ENCODE measurements around the gene PNPO. TPM values are rescaled to one million over a fixed set of nuclear protein-coding genes. Genes with fewer than 3 reads are reported as not detected.
A peak's percentile ranks its signal among the peaks of the same experiment; 100 is the strongest.

Gene PNPO
- total RNA-seq: 28.2 TPM
- long read RNA-seq, transcript PNPO-217 (7 exons, 3,465 nt): major isoform, 38 of 56 reads
- long read RNA-seq, partial matches to known transcripts: 4 of 56 reads
- long read RNA-seq, other reads (novel, unspliced or antisense): 6 of 56 reads

DNA sequence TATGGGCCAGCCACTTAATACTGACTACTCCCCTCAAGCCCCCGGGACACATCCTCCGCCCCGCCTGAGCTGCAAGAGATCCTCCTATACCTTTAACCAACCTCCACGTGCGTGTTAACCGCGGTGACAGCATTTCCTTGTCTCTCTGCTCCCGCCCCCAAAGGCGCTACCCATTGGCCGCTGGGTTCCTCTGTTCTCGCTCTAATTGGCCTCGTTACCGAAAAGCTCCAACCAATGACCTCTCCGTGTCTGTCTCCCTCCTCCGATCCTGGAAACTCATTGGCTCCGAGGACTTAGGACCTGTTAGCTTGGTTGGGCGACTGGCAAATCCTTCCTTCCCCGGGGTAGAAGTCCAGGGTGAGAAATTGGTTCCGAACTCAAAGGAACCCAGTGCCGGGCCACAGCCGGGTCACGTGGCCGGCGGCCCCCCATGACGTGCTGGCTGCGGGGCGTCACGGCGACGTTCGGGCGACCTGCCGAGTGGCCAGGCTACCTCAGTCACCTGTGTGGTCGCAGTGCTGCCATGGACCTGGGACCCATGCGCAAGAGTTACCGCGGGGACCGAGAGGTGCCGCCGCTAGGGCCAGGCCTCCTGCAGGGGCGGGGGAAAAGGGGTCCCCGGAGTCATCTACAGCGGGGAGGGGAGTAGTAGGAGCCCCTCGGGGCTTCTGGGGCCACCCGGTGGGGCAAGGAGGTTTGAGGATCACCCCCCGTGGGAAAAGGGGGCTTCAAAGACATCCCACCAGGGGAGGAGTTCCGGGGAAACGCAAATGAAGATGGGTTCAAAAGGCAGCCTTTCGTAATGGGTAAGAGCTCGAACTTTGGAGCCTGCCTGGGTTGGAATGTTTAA is at the start of gene PNPO:
PNPO (plus strand) TSS at position 326 of the 850 bp plus-strand sequence; CDS start at position 431, 105 bp downstream.
- DNase-seq (ENCODE audit: low spot score): peak; percentile 96

DNA sequence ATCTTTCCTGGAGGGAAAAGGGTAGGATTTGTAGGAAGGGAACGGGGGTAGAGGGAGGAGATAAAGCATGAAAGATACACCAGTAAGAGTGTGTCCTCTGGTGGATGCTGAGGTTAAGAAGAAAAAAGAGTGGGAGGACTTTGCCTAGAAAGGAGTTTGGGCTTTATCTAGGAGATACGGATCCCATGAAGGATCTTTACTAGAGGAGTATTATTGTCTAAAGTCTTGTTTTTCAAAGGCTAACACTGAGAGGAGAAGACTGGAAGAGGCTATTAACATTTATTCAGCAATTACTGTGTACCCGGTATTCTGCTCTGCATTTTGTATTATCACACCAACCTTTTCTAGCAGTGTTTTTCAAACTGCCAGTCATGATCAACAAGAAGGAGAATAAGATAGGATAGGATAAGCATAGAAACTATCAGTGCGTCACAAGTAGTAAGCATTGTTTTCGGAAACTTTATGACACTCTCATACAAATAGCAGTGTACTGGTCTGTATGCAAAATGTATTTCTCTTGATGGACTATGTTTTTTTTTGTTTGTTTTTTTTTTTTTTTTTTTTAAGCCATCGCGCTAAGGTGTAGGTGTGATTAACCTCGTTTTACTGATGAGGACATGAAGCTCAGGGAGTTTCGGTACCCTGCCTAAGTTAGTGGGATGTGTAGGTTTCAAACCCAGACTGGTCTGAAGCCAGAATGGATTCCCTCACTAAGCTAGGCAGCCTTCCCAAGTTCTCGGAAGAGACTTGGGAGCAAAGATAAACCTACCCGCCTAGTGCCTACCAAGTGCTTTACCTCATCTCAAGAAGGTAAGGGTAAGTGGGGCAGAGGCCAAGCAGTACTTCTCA is 46.6 kb upstream of the PNPO start:
- DNase-seq (ENCODE audit: low spot score): no peak

DNA sequence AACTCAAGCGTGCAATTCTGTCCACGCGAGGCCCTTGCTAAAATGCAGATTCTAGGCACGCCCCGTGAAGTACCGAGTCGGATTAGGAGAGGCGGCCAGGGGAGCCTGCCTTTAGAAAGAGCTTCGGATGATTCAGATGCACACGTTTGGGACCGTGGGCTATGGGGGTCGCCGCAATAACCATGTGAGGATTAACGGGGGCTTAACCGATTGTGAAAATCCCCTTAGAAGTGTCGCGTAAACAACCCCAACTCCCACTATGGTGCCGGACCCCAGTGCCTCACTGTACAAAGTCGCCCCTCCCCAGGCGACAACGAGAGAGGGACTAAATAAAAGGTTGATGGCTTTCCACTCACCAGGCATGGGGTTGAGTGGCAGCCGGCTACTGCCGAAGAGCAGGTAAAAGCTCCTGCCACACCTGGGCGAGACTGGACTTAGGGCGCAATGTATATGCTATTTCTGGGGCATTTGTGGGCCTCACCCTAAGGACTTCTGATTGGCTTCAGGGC is 46.0 kb upstream of the PNPO start:
- DNase-seq (ENCODE audit: low spot score): no peak

DNA sequence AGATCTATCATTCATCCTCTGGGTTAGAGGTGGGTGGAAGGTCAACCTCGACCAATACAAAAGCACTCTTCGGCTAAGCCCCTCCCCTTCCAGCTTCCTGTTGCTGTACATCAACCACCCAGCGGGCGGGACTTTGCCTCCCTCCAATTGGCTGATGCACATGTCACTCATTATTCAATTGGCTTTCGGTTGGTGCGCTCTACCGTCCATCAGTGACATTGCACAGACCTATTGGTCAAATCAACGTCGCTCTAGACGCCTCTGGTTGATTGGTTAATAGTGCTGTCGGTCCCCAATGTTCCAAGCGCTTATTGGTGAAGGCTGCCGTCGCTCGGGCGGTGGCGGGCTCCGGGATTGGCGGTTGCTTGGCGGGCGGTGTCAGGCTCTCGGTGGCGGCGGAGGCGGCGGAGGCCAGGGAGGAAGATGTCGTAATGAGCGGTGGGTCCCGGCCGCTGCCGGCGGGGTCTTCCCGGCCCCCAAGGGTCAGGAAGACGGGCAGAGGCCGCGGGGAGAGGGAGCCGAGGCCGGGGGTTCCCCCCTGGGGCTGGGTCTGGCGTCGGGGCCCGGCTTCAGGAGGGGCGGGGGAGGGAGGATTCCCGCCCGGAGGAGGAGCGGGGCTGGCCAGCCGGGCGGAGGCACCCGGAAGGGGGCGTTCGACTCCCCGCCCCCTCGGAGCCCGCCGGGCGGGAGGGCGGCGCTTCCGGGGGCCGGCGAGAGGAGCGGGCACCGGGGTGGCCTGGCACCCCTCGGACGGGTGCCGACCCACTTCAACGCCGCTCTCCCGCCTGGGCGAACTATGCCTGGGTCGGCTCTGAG is 45.3 kb upstream of the PNPO start, which contains the start of gene SP2:
SP2 (plus strand) TSS at position 381 of the 816 bp plus-strand sequence; CDS start at position 432, 51 bp downstream.
- peak; percentile 99 for DNase-seq (ENCODE audit: low spot score)

DNA sequence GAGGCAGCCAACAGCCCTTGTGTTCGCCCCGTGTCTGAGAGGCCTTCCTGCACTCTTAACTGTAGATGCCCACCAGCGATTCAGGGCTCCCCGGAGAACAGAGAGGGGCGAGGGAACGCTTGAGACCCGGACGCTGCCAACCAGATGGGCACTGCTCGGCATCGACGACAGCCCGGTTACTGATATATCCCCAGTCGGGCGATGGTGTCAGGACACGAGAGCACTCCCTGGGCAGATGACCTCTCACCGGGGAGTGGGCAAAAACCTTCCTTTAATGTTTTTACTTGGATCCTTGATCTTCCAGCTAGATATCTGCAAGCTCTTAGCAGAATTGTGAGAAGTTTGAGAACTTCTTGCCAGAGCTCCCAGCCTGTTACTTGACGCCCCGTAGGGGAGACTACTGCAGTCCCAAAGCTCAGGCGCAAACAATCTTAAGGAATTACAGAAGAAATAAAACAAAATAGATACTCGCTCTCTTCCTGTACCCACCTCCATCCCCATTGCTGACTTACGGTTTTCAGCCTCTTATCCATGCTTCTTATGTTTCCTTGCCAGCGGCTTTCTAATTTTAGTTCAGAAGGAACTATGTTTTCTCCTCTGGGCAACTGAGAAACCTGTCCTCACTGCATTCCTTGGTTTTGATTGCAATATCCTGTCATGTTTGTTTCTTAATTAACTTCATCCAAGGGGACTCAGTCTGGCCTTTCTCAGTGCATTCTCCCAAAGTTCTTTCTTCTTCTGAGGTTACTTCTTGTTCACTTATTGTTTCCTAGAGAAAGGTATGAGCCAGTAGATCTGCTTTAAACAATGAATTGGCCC is 44.5 kb upstream of the PNPO start:
- no peak for DNase-seq (ENCODE audit: low spot score)

DNA sequence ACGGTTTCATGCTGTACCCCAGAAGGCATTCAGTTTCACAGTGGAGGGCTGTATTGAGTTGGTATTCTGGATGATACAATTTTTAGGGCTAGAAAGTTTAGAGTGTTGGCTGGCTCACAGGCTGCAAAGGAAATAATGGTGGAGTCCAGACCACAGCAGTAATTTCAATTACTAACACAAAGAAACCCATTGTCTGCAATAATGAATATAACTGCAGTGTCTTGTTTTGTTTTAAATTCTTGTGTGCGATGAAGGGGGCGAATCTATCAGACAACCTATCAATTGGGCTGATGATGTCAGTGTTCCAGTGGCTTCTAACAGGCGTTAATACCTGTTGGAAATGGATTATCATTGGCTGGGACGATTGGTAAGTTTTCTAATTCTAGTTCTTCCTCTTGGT is 43.8 kb upstream of the PNPO start:
- DNase-seq (ENCODE audit: low spot score): no peak

DNA sequence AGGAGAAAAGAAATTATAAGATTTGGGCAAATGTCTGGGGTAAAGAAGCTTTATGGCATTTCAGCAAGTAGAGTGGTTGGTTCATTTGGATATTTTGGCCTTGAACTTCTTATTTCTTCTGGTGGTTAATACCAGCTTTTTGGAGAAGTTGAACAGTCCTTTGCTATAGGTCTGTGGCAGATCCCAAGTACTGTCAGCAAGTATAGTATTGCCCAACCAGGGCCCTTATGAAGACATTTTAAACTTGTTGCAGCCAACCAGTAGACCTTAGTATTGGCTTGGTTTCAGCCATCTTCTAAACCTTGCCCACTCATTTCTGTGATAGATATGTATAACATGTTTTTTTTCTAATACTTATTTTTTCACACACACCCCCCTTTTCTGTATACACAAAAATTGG is 43.1 kb upstream of the PNPO start:
- no peak for DNase-seq (ENCODE audit: low spot score)

DNA sequence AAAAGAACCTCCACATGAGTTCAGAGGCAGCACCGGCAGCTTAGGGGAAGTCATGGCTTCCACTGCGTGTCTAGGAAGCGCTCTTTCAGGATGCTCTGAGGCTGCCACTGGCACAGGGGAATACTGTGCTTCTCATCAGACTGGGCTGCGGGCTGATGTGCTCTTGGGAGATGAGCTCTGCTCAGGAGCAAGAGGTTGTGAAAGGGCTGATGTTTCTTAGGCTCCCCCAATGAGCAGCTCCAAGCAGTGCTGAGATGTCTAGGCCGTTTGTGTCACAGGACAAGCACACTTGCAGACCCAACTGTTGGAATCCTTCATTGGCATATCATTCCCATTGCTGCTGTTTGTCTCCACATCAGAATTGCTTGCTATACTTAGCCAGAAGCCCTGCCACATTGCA is 41.7 kb upstream of the PNPO start:
- no peak for DNase-seq (ENCODE audit: low spot score)

DNA sequence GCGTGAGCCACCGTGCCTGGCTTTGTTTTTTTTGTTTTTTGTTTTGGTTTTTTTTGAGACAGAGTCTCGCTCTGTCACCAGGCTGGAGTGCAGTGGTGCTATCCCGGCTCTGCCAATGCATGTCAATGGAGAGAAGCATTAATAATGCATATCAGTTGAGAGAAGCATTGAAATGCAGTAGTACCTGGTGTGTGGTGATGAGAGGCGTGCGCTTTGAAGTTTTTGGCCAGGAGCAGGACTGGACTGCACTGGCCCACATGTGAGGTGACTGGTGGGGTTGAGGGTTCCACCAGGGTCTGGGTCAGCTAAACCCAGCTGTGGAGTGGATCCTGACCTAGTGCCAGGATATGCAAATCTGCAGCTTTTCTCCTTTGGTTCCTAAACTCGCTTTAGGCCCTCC is 39.9 kb upstream of the PNPO start:
- DNase-seq (ENCODE audit: low spot score): no peak

DNA sequence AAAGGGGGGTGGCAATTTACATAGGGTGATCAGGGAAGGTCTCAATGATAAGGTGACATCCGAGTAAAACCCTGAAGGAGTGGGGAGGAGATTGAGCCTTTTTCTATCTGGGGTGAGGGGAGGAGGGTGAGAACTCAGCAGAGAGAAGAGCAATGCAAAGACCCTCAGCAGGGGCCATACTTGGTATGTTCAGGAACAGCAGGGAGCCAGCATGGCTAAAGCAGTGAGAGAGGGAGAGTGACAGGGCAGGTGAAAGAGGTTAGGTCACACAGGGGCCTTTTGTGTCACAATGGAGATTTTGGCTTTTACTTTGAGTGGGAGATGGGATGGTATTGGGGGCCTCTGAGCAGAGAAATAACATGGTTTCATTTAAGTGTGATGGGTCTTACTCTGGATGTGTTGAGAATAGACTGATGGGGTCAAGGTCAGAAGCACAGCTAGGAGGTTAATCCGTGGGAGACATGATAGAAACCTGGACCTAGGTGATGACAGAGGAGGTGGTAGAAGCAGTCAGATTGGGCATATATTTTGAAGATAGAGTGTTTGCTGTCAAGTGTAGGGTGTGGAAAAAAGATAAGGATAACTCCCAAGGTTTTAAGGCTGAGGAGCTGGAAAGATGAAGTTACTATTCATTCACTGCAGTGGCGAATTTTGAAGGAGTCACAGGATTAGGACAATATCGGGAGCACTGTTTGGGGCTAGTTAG is 39.2 kb upstream of the PNPO start:
- no peak for DNase-seq (ENCODE audit: low spot score)

DNA sequence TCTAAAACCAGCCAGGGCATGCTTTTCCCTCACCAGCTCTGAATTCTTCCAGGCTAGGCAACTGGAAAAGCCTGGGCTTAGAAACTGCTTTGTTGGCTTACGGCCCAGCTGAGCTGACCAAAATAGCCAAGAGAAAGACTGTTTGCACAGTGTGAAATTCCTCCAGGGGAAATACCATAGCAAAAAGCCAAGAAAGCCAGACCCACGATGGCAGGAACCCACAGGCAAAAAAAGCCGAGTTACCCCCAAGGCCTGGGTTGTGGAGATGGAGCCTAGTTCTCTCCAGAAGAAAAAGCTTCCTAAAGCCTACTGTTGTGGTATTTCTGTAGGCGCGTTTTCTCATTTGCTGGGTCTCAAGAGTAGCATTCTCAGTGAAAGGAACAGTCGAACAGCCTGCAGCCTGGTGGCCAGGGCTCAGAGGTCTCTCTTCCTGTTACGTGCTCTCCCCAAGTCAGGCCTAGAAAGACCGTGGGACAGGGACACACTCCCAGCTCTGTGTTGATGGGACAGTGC is 36.1 kb upstream of the PNPO start:
- no peak for DNase-seq (ENCODE audit: low spot score)

DNA sequence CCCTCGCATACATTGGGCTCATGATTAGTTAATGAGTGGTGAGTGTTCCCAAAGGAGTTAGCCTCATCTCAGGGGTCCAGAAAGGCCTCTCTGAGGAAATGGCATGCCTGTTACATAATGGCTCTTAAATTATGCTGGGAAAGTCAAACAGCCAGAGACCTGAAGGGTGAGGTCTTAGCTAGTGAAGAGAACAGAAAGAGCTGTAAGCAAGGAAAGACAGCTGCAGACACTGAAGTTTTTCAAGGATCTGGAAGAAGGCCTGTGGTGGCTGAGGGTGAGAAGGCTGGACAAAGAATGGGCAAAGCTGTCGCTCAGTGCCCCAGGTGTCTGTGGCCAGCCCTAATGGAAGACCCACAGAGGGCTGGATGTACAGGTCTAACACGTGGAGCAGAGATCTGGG is 34.9 kb upstream of the PNPO start:
- DNase-seq (ENCODE audit: low spot score): no peak

DNA sequence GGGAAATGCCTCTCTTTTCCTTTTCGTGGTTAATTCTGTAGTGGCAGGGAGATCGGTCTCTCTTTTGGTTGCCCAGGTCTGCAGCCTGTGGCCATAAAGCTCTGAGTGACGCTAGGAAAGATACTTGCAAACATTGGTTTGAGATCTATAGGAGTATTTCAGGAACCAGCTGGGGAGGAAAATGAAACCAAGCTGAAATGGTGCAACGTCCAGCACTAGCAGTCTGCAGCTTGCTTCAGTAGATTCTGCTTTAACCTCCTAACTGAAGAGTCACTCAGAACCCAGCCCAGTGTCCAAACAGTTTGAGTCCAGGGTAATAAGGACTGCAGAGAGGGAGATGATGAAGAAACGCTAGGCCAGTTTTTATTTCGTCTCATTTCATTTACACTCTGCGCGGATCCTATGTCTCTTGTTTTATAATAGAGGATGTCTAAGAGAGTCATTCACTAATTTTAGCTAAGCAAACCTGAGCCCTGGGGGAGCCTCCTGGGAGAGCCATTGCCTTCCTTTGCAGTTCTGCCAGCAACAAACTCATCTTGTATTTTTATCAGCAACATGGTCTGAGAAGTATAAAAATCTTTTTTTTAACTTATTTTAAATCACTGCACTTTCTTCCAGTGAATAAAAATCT is 33.3 kb upstream of the PNPO start:
- no peak for DNase-seq (ENCODE audit: low spot score)

DNA sequence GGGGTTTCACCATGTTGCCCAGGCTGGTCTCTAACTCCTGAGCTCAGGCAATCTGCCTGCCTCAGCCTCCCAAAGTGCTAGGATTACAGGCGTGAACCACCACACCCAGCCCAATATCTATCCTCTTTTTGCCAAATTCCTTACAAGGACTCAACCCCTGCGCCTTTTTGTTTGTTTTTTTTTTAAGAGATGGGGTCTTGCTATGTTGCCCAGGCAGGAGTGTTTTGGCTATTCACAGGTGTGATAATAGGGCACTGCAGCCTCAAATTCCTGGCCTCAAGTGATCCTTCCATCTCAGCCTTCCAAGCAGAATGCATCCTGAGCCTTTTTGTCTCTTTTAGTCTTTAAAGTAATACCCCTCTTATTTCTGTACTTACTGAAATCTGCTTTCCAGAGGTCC is 28.3 kb upstream of the PNPO start:
- no peak for DNase-seq (ENCODE audit: low spot score)

DNA sequence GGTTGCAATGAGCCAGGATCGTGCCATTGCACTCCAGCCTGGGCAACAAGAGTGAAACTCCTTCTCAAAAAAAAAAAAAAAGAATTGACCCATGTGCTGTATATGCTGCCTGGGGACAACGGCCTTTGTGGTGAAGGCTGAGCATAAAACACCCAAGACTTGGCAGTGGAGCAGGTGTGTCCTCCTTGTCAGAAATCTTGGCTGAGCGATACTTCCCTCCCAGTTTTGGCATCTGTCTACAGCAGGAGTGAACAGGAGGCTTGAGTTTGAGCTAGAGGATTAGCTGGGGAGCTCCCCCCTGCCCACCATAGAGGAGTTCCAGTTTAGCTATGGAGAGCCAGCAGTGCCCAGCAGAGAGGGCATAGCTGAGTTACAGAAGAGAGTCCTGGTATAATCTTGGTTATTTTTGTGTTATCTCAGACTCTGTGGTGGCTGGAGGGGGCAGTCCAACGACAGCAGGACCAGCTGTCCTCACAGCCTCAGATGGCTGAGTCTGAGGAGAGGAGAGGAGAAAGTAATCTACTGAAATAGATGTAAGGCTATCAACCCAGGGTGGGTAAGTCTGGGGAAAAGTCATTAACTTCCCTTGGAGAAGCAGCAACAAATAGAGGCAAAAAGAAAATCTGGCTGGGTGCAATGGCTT is 26.9 kb upstream of the PNPO start:
- no peak for DNase-seq (ENCODE audit: low spot score)

DNA sequence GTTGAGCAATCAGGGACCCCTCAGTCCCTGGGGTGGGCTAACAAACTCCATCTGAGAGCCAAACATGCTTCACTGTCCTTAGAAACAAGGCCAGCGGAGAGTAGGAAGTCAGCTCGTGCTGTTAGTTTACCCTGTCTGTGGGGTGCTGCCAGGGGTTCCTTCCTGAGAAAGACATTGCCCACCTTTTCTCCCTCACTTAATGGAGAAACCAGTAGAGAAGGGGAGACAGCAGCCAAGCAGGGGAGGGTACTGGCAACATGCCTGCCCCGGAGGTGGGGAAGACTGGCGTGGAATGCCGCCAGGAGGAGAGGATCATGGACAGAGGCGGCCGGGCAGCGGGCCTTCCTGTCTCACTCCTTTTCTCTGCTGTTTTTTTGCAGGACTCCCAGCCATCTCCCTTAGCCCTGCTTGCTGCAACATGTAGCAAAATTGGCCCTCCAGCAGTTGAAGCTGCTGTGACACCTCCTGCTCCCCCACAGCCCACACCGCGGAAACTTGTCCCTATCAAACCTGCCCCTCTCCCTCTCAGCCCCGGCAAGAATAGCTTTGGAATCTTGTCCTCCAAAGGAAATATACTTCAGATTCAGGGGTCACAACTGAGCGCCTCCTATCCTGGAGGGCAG is 25.5 kb upstream of the PNPO start:
- DNase-seq (ENCODE audit: low spot score): no peak

DNA sequence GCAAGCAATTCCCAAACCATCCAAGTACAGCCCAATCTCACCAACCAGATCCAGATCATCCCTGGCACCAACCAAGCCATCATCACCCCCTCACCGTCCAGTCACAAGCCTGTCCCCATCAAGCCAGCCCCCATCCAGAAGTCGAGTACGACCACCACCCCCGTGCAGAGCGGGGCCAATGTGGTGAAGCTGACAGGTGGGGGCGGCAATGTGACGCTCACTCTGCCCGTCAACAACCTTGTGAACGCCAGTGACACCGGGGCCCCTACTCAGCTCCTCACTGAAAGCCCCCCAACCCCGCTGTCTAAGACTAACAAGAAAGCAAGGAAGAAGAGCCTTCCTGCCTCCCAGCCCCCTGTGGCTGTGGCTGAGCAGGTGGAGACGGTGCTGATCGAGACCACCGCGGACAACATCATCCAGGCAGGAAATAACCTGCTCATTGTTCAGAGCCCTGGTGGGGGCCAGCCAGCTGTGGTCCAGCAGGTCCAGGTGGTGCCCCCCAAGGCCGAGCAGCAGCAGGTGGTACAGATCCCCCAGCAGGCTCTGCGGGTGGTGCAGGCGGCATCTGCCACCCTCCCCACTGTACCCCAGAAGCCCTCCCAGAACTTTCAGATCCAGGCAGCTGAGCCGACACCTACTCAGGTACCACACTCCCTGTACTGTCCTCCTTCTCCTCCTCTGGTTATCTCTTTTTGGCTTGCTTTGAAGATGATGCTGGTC is 24.7 kb upstream of the PNPO start:
- DNase-seq (ENCODE audit: low spot score): no peak
